Transverse colon (tissue), 4 donors: ENCODE measurements around the gene IMPDH1. TPM values are rescaled to one million over a fixed set of nuclear protein-coding genes. Genes with fewer than 3 reads are reported as not detected.

Experiments used
- DNase-seq: peaks from one replicate; pipeline ENCODE4 v3.0.0-alpha.2; 2019
- H3K27ac ChIP-seq, 4 donors: fragments of 200-600 bp; sonication (generic); 2 replicates each; pipeline ENCODE4 v1.5.1; 2016 to 2018; ENCODE audit warnings: inconsistent platforms in 4 of 4
- H3K27me3 ChIP-seq: fragments of 200-600 bp; sonication (generic); 2 replicates; pipeline ENCODE4 v1.5.1; 2017; ENCODE audit warnings: inconsistent platforms
- H3K36me3 ChIP-seq, 4 donors: fragments of 200-600 bp; sonication (generic); 2 replicates each; pipeline ENCODE4 v1.5.1; 2017 to 2019; ENCODE audit warnings: inconsistent platforms in 4 of 4
- H3K4me1 ChIP-seq, 4 donors: fragments of 200-600 bp; sonication (generic); 2 replicates each; pipeline ENCODE4 v1.5.1; 2017 to 2020; ENCODE audit warnings: inconsistent platforms in 4 of 4
- H3K4me3 ChIP-seq, 4 donors: fragments of 200-600 bp; sonication (generic); 1 replicate in 1 of 4; 2 replicates in 3 of 4; pipeline versions ENCODE4 v1.5.1 to v1.6.1; 2017 to 2019; ENCODE audit warnings: inconsistent platforms in 4 of 4
- H3K9me3 ChIP-seq, 2 donors: fragments of 200-600 bp; sonication (generic); 2 replicates each; pipeline ENCODE4 v1.5.1; 2017 to 2019; ENCODE audit warnings: inconsistent platforms in 2 of 2
- EP300 ChIP-seq: sonication (generic); formaldehyde crosslinking; IDR thresholded peaks from one replicate; pipeline ENCODE4 v1.6.1; 2017; ENCODE audit warnings: antibody characterized with exemption, low read depth
- POLR2A ChIP-seq: fragments of 450-650 bp; IDR thresholded peaks from one replicate; pipeline ENCODE4 v1.6.1; 2016; ENCODE audit warnings: antibody characterized with exemption, mild to moderate bottlenecking, moderate library complexity
- POLR2AphosphoS5 ChIP-seq, 3 donors: sonication (generic); formaldehyde crosslinking; IDR thresholded peaks; one replicate each; pipeline ENCODE4 v1.6.1; 2016; ENCODE audit warnings: antibody characterized with exemption in 3 of 3
- WGBS, 2 donors: methylation state at CpG; one replicate each; pipeline ENCODE4 v1.1.5; 2018; ENCODE audit warnings: low coverage in 1 of 2; 5-methylcytosine and 5-hydroxymethylcytosine counted together
- in situ Hi-C, 4 donors: fragments of 200-750 bp; cut with MboI; loops; one replicate each; pipeline versions ENCODE4 v1.15.0 to v1.15.1; 2017; ENCODE audit warnings: low sequenced_read_pairs in 3 of 4, low pct_ligation_motif_present in 1 of 4, low pct_unique_long_range_greater_than_20kb in 1 of 4
- intact Hi-C: fragments of 100-400 bp; cut with DNase I; formaldehyde crosslinking; loops from one replicate; pipeline ENCODE4 v1.15.1; 2023; ENCODE audit warnings: low total_unique reads
- total RNA-seq, 4 donors: library from RNA; depleted of rRNA; stranded (reverse); fragments of >200 nt; gene quantifications; one replicate each; pipeline ENCODE4 v1.1.0, GENCODE V29; 2016
- TF ChIP-seq, protein P1 (sequence below), 5 experiments: fragments of 200-600 bp in 3 of 5; fragments of 450-650 bp in 2 of 5; sonication (generic) in 3 of 5; IDR thresholded peaks; 1 replicate in 2 of 5; 2 replicates in 3 of 5; pipeline ENCODE4 v1.5.1; 2016 to 2017; ENCODE audit warnings: antibody characterized with exemption in 5 of 5, inconsistent platforms in 3 of 5, mild to moderate bottlenecking in 2 of 5, moderate library complexity in 1 of 5

IMPDH1 gene
- total RNA-seq, 4 donors from 2014 or later: 21.4 to 189 (median 44.2) TPM

DNA sequence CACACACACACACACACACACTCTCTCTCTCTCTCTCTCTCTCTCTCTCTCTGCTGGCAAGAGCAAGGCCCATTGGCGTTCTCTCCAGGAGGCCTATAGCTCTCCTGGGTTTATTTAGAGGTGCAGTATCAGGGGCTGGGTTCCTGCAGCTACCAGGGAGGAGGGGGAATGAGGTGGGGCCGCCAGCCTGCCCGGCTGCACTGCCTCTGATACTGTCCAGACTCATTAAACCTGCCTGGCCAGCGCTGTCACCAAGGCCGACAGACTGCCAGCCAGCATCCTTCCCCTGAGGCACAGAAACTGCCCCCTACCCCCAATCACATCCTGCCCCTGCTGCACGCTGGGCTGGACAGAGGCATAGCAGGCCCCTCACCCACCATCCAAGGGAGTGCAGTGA, 52.6 kb downstream of the IMPDH1 start:
- H3K4me3 ChIP-seq: no peak overlapping the region
- WGBS, 2 donors: 81% methylated on average over 6 of the region's 6 CpGs; no CpG with 5 or more reads in 1 of the 2 donors
- H3K4me1 ChIP-seq: peaks cover 0 to 20% (median 17%) of the 10 kb centered on the region in 4 donors
- no peak overlapping the region for H3K27ac ChIP-seq
- in situ Hi-C loops: no loop called here
- H3K36me3 ChIP-seq: no peaks in the 10 kb centered on the region
- peaks cover 56% of the 10 kb centered on the region for H3K27me3 ChIP-seq
- DNase-seq: no peak
- no peaks in the 10 kb centered on the region for H3K9me3 ChIP-seq
- no peak for TF ChIP-seq POLR2A
- TF ChIP-seq EP300: no peak
- TF ChIP-seq, protein P1, sequence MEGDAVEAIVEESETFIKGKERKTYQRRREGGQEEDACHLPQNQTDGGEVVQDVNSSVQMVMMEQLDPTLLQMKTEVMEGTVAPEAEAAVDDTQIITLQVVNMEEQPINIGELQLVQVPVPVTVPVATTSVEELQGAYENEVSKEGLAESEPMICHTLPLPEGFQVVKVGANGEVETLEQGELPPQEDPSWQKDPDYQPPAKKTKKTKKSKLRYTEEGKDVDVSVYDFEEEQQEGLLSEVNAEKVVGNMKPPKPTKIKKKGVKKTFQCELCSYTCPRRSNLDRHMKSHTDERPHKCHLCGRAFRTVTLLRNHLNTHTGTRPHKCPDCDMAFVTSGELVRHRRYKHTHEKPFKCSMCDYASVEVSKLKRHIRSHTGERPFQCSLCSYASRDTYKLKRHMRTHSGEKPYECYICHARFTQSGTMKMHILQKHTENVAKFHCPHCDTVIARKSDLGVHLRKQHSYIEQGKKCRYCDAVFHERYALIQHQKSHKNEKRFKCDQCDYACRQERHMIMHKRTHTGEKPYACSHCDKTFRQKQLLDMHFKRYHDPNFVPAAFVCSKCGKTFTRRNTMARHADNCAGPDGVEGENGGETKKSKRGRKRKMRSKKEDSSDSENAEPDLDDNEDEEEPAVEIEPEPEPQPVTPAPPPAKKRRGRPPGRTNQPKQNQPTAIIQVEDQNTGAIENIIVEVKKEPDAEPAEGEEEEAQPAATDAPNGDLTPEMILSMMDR (IDR thresholded peaks at IDR 0.05): no peak
- no peak for TF ChIP-seq POLR2AphosphoS5 (IDR thresholded peaks at IDR 0.05)
- intact Hi-C loops: no loop called here

DNA sequence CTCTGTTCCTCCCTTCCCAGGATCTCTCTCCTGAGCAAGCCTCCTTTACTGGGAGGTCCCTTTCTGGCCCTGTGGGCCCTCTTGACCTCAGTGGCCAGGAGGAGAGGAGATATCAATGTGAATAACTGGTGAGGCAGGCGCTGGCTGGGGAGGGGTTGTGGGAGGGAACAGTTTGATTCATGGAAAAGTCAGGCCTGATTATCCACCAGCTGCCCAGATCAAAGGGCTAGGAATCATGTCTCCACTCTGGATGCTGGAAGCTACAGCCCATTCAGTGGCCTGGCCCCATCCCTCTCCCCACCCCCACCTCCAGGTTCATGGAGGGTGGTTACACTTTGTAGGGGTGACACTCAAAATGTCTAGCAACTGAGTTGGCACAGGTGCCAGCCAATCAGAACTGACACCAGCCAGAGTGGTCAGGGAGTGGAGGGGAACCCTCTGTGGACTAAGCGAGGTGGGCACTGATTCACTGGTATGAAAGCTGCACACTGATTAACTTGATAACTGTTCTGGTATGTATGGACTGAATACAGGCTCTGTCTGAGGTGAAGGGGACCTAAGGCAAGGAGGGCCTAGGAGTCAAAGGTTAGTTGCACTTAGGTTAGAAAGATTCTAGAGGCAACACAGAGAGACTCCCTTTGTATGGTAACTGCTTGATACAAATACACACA, 53.1 kb downstream of the IMPDH1 start:
- in situ Hi-C loops (no loop called here), intact Hi-C loops (no loop called here)
- WGBS, 2 donors: 92 to 94% methylated on average over 2 of the region's 2 CpGs
- Histone ChIP-seq H3K4me3 (no peak overlapping the region), H3K27me3 (peaks cover 55% of the 10 kb centered on the region), H3K27ac (no peak overlapping the region), H3K9me3 (no peaks in the 10 kb centered on the region), H3K4me1 (peaks cover 0 to 18% (median 16%) of the 10 kb centered on the region in 4 donors), H3K36me3 (no peaks in the 10 kb centered on the region)
- no peak for DNase-seq
- TF ChIP-seq, protein P1 (IDR thresholded peaks at IDR 0.05): no peak
- TF ChIP-seq POLR2AphosphoS5 (IDR thresholded peaks at IDR 0.05) (no peak), EP300 (no peak), POLR2A (no peak)

DNA sequence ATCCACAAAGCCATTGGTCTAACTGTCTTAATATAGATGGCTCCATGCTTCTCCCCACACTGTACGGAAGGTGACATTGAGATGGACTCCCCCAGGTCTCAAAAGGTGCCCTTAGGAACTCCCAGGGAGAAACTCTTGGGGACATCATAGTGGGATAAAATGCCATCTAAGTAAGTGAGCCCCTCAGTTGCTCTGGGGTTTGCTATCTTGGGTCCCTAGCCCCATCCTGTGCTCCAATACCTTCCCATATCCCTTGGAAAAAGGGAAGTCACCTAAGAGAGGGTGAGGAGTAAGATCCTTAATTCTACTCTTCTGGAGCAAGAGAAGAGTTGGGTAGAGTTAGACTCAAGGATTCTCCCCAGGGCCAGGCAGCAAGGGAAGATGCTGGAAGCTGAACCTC, 56.2 kb downstream of the IMPDH1 start:
- H3K27me3 ChIP-seq: peaks cover 55% of the 10 kb centered on the region
- in situ Hi-C loops: no loop called here

DNA sequence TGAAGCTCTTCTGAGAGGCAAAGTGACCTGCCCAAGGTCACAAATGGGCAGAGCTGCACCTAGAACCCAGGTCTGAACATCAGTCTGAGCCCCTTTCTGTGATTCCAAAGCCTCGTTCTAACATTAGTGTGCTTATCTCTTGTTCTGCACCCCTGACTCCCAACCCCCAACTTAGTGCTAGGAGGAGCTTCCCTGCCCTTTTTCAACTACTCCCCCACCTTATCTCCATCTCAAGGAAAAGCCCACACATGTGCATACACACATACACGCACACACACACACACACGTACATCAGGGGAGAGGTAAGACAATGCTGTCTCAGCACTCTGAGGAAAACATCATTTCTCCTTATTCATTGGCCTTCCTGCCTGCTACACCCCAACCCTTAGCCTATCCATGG, 56.6 kb downstream of the IMPDH1 start:
- Histone ChIP-seq H3K4me3 (no peak overlapping the region), H3K9me3 (no peaks in the 10 kb centered on the region), H3K27me3 (peaks cover 51% of the 10 kb centered on the region), H3K36me3 (no peaks in the 10 kb centered on the region), H3K27ac (no peak overlapping the region), H3K4me1 (peaks cover 0 to 10% (median 9%) of the 10 kb centered on the region in 4 donors)
- intact Hi-C loops (no loop called here), in situ Hi-C loops (no loop called here)
- TF ChIP-seq, protein P1 (IDR thresholded peaks at IDR 0.05): no peak
- no peak for TF ChIP-seq EP300
- TF ChIP-seq POLR2AphosphoS5 (IDR thresholded peaks at IDR 0.05): no peak
- no peak for TF ChIP-seq POLR2A
- 87 to 91% methylated on average over 3 of the region's 3 CpGs for WGBS, 2 donors
- no peak for DNase-seq

More for the DNA sequence above, 56.2 kb downstream of the IMPDH1 start:
- Histone ChIP-seq H3K9me3 (no peaks in the 10 kb centered on the region), H3K27ac (no peak overlapping the region), H3K4me1 (peaks cover 0 to 10% (median 9%) of the 10 kb centered on the region in 4 donors), H3K4me3 (no peak overlapping the region), H3K36me3 (no peaks in the 10 kb centered on the region)
- intact Hi-C loops: no loop called here
- DNase-seq: no peak
- TF ChIP-seq POLR2AphosphoS5 (IDR thresholded peaks at IDR 0.05) (no peak), EP300 (no peak), POLR2A (no peak)
- TF ChIP-seq, protein P1 (IDR thresholded peaks at IDR 0.05): no peak
- 94% methylated on average over 1 of the region's 1 CpG; no CpG with 5 or more reads in 1 of the 2 donors for whole genome bisulfite sequencing, 2 donors
